H7 (cell line): ENCODE data around the gene IFITM2. TPM values are rescaled to one million over a fixed set of nuclear protein-coding genes. Genes with fewer than 3 reads are reported as not detected.
"Not testable (repeated sequence)": the region's sequence is repeated elsewhere in the genome, so short reads cannot be mapped to it uniquely, and the experiment has no call there.

Source experiments
- DNase-seq: peaks from one replicate; pipeline ENCODE4 v3.0.0; 2012
- H3K27me3 ChIP-seq: 2 replicates; pipeline ENCODE4 v1.6.0; 2011; ENCODE audit warnings: mild to moderate bottlenecking, low read length; ENCODE audit not compliant: control insufficient read depth, insufficient read depth
- H3K36me3 ChIP-seq: replicated peaks from 2 replicates; pipeline ENCODE4 v1.5.1; 2011; ENCODE audit warnings: low read length; ENCODE audit not compliant: control insufficient read depth, insufficient read depth
- H3K4me3 ChIP-seq: 2 replicates; pipeline ENCODE4 v1.5.1; 2011; ENCODE audit warnings: low read depth, mild to moderate bottlenecking, control low read depth, low read length, moderate library complexity; ENCODE audit not compliant: insufficient read depth
- total RNA-seq: library from RNA; depleted of rRNA; stranded (reverse); fragments of >200 nt; shearing (Covaris generic); gene quantifications from 2 replicates; pipeline ENCODE4 v1.2.3, GENCODE V29; 2014; rRNA removed

IFITM2 gene
- total RNA-seq: 374 and 379 TPM in 2 replicates

- not testable (repeated sequence) for H3K36me3 ChIP-seq, H3K27me3 ChIP-seq
- H3K4me3 ChIP-seq: peak within 1 kb of the TSS; percentile 58
- peak; percentile 79 for DNase-seq
These were observed at the start of gene IFITM2 for GRCh38 chr11:307766-308708. TSS of gene IFITM2 (plus strand) at chr11:307816. CDS start at chr11:308193, 377 bp downstream.

GRCh38 chr11:259413-259812, 48.2 kb upstream of the IFITM2 start:
- H3K36me3 ChIP-seq: no peaks in the 10 kb centered on the region
- no peaks in the 10 kb centered on the region for H3K27me3 ChIP-seq
- no peak for DNase-seq
- H3K4me3 ChIP-seq: no peak overlapping the region

DNA sequence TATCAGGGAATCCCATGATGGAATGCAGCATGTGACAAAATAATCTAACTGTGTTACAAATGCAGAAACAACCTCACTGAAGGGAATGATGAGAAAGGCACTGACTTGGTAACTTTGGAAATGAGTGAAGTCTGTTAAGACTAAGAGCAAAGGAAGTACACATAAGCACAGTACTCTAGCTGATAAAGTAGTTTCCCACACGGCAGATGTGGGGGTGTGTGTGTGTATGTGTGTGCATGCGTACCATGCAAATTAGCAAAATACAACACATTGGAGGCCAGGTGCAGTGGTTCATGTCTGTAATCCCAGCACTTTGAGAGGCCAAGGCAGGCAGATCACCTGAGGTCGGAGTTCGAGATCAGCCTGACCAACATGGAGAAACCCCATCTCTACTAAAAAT, 46.0 kb upstream of the IFITM2 start:
- Histone ChIP-seq H3K4me3 (no peak overlapping the region), H3K27me3 (no peaks in the 10 kb centered on the region), H3K36me3 (no peaks in the 10 kb centered on the region)
- DNase-seq: no peak

DNA sequence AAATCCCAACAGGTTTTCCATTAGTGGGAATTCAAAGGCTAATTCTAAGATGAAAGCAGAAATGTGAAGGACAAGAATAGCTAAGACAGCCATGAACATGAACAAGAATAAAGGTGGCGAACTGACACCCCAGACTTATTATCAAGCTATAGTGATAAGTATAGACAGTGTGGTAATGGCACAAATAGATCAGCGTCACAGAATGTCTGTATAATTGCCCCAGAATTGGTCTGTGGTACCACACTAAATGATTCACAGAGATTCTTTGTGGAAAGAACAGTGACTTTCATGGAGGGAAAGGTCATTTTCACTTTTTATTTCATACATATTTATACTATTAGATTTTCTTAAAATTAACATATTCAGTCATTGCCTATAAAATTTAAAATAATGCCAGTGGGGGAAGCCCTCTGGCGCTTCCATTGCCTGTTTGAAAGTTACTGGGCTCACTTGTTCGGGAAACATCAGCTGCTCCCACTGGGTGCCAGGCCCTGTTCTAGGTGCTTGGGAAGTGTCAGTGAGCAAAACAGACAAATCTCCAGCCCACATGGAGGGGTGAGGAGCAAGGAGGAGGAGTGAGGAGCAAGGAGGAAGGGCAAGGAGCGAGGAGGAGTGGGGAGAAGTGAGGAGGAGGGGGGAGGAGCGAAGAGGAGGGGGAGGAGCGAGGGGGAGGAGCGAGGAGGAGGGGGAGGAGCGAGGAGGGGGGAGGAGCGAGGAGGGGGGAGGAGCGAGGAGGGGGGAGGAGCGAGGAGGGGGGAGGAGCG, 40.8 kb upstream of the IFITM2 start:
- no peaks in the 10 kb centered on the region for H3K27me3 ChIP-seq
- no peaks in the 10 kb centered on the region for H3K36me3 ChIP-seq
- DNase-seq: peak; percentile 80
- no peak overlapping the region for H3K4me3 ChIP-seq

DNA sequence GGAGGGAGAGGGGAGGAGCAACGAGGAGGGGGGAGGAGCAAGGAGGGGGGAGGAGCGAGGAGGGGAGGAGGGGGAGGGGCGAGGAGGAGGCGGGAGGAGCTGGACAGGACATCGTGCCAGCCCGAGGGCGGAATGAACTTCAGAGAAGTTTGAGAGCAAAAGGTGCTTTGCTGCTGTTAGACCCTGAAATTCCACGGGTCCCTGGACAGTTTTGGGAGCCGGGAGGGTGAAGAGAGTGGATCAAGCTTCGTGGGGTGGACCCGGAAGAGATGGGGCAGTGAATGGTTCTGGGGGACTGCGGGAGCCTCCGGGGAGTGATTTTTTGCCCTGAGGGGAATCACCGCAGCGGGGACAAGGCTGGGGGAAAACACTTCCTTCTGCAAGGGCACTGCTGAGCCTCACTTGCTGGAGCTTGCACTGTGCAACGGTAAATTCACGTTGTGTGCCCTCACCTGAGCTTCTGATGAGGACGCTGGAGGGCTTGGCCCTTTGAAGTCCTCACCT, 40.1 kb upstream of the IFITM2 start:
- DNase-seq: peak; percentile 83
- Histone ChIP-seq H3K4me3 (peak overlapping the region; percentile 38), H3K36me3 (no peaks in the 10 kb centered on the region), H3K27me3 (no peaks in the 10 kb centered on the region)

DNA sequence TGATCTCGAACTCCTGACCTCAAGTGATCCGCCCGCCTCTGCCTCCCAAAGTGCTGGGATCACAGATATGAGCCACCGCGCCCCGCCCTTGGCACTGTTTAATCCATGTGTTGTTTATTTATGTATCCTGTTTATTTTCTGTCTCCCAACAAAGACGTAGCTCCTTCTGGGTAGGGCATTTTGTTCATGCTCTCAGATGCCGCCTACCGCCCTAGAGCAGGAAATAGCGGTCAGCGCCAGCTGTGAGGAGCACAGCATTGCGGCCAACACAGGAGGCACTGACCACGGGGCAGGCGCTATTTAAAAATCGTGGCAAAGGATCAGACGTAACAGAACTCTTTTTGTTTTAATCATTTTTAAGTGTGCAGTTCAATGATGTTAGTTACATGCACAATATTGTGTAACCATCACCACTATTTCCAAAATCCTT, 38.9 kb upstream of the IFITM2 start:
- not testable (repeated sequence) for H3K36me3 ChIP-seq, H3K27me3 ChIP-seq
- DNase-seq: peak; percentile 79
- 0 out of 2 replicates have a peak overlapping the region, but pooled peaks have one; percentile 0 for H3K4me3 ChIP-seq

- DNase-seq: peak; percentile 64
- H3K27me3 ChIP-seq: no peaks in the 10 kb centered on the region
- H3K4me3 ChIP-seq: 0 out of 2 replicates have a peak overlapping the region, but pooled peaks have one; percentile 8
- no peaks in the 10 kb centered on the region for H3K36me3 ChIP-seq
These were observed 38.3 kb upstream of the IFITM2 start for GRCh38 chr11:269146-269890.

DNA sequence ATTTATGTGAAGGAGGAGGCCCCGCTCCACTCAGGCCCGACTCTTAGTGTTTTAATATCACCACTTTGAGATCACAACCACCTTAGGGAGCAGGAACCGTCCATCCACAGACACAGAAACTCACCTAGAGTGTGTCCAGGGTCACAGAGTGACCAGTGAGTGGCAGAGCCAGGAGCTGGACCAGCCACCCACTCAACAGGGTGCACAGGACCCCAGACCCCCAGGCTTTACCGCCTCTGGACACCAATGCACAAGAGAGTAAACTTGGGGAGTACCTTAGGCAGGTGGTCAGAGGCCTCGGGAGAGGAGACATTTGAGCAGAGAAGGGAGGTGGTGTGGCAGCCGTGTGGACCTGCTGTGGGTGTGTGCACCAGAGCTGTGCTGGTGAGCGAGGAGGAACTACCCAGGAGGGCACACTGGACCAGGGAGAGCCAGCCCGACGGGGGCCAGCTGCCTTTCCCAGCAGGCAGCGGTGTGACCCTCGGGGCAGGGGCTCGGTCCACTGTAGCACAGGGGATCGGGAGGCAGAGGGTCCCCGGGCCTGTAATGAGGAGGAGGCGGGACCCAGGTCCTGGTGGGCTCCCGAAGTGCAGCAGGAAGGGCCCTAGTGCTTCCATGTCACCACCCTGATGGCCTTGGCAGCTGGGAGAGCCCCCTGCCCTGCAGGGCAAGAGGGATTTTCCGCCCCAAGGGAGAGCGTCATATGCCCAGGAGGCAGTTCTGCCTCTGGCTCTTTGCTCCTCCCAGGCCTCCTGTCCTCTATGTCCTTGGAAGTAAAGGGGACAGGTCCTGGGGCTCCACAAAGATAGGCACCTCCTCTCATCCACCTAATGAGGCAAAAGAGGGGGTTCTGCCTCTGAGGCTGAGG, 36.9 kb upstream of the IFITM2 start:
- Histone ChIP-seq H3K27me3 (no peaks in the 10 kb centered on the region), H3K4me3 (no peak overlapping the region), H3K36me3 (no peaks in the 10 kb centered on the region)
- peak; percentile 52 for DNase-seq

DNA sequence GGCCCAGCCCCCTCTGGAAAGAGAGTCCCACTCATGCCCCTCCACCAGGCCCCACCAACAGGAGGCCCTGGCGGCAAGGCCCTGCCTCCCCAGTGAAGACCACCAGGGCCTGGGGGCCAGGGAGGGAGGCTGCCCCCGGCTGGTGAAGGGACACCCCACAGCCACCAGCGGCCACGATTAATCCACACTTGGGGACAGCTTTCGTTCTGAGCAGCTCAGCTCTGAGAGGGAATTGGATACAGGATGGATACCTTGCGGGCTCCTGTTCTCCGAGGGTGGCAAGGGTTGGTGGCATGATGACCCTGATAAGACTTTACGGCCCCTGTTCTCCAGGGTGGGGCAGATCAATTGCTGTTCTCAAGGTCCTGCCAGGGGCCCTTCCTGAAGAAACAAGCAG, 36.3 kb upstream of the IFITM2 start:
- DNase-seq: peak; percentile 47
- Histone ChIP-seq H3K4me3 (no peak overlapping the region), H3K36me3 (no peaks in the 10 kb centered on the region), H3K27me3 (no peaks in the 10 kb centered on the region)

- no peaks in the 10 kb centered on the region for H3K36me3 ChIP-seq
- no peaks in the 10 kb centered on the region for H3K27me3 ChIP-seq
- no peak overlapping the region for H3K4me3 ChIP-seq
- DNase-seq: peak; percentile 10
These were observed 35.3 kb upstream of the IFITM2 start for GRCh38 chr11:272195-272930.

GRCh38 chr11:272931-273198, 34.8 kb upstream of the IFITM2 start:
- H3K36me3 ChIP-seq: no peaks in the 10 kb centered on the region
- DNase-seq: peak; percentile 14

DNA sequence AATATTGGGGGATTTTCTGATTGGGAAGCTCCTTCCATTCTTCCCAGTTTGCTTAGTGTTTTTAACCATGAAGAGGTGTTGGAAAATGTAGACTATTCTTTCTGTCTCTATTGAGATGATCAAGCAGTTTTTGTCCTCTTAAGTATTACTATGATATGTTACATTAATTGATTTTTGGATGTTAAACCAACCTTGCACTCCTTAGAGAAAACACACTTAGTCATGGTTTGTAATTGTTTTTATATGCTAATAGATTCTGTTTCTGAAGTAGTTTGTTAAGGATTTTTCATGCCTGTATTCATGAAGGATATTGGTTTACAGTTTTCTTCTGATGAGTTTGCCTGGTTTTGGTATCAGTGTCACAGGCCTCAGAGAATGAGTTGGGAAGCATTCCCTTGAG, 31.4 kb upstream of the IFITM2 start:
- Histone ChIP-seq H3K36me3 (no peaks in the 10 kb centered on the region), H3K4me3 (no peak overlapping the region), H3K27me3 (no peaks in the 10 kb centered on the region; the same call in 1 of the 2 replicates)
- DNase-seq: no peak

More at GRCh38 chr11:272931-273198, 34.8 kb upstream of the IFITM2 start:
- H3K27me3 ChIP-seq: no peaks in the 10 kb centered on the region
- no peak overlapping the region for H3K4me3 ChIP-seq
